Measurements from ENCODE around the gene NTM. TPM values are rescaled to one million over a fixed set of nuclear protein-coding genes. Genes with fewer than 3 reads are reported as not detected.

NTM gene
- total RNA-seq, 2 donors from 2014 or later, result 1.7 to 3.6 TPM

GRCh38 chr11:132296946-132297610 lies 926.7 kb downstream of the NTM start:
- Mint-ChIP-seq H3K4me1 (peaks cover 11% of the 10 kb centered on the region), H3K27me3 (ENCODE audit: insufficient read depth) (peaks cover 82% of the 10 kb centered on the region), H3K36me3 (ENCODE audit: low read depth) (no peaks in the 10 kb centered on the region), H3K9me3 (no peaks in the 10 kb centered on the region), H3K27ac (no peak overlapping the region), H3K4me3 (no peak overlapping the region)
- Histone ChIP-seq H3K27me3 (ENCODE audit: control insufficient read depth, insufficient read depth, low read length, poor library complexity, severe bottlenecking) (peaks cover 94% of the 10 kb centered on the region), H3K4me1 (ENCODE audit: control insufficient read depth, insufficient read depth, low read length) (no peaks in the 10 kb centered on the region), H3K36me3 (ENCODE audit: control insufficient read depth, insufficient read depth, low read length) (no peaks in the 10 kb centered on the region), H3K4me3 (ENCODE audit: low read length) (no peak overlapping the region), H3K9me3 (ENCODE audit: control insufficient read depth, low read length) (no peaks in the 10 kb centered on the region), H3K27ac (ENCODE audit: low read depth, low read length) (no peak overlapping the region), H3K9ac (ENCODE audit: extremely low read depth, low read length, poor library complexity, severe bottlenecking) (no peak overlapping the region)
- no peak for DNase-seq
- 92 to 93% methylated on average over 3 of the region's 3 CpGs for WGBS, 2 experiments (ENCODE audit: insufficient coverage in 1 of 2, insufficient read length in 1 of 2)
- TF ChIP-seq CTCF (conservative IDR thresholded peaks at IDR 0.05), result no peak

DNA sequence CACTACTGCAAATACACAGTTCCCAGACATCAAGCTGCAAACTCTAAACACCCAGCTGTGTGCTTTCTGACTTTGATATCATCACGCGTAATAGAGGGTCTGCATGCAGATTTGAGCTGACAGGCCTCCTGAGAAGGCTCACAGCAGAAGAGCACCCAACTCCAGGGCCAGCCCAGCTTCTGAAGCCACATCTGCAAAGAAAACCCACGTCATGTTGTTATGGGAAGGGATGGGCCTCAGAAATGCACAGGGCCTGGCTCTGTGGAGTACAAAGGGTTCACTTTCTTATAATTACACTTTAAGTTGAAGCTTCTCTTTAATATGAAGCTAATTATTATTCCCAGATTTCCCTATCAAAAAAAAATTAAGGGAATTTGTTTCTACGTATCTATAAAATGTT lies 927.9 kb downstream of the NTM start:
- DNase-seq, result no peak
- no peak for TF ChIP-seq CTCF (conservative IDR thresholded peaks at IDR 0.05)
- Mint-ChIP-seq H3K36me3 (ENCODE audit: low read depth) (no peaks in the 10 kb centered on the region), H3K27me3 (ENCODE audit: insufficient read depth) (peaks cover 83% of the 10 kb centered on the region), H3K9me3 (no peaks in the 10 kb centered on the region), H3K27ac (no peak overlapping the region), H3K4me3 (no peak overlapping the region), H3K4me1 (peaks cover 11% of the 10 kb centered on the region)
- Histone ChIP-seq H3K27me3 (ENCODE audit: control insufficient read depth, insufficient read depth, low read length, poor library complexity, severe bottlenecking) (peaks cover 94% of the 10 kb centered on the region), H3K36me3 (ENCODE audit: control insufficient read depth, insufficient read depth, low read length) (no peaks in the 10 kb centered on the region), H3K4me3 (ENCODE audit: low read length) (no peak overlapping the region), H3K27ac (ENCODE audit: low read depth, low read length) (no peak overlapping the region), H3K4me1 (ENCODE audit: control insufficient read depth, insufficient read depth, low read length) (no peaks in the 10 kb centered on the region), H3K9me3 (ENCODE audit: control insufficient read depth, low read length) (no peaks in the 10 kb centered on the region), H3K9ac (ENCODE audit: extremely low read depth, low read length, poor library complexity, severe bottlenecking) (no peak overlapping the region)
- WGBS, 2 experiments (ENCODE audit: insufficient coverage in 1 of 2, insufficient read length in 1 of 2), result 90 to 100% methylated on average over 2 to 3 of the region's 4 CpGs

GRCh38 chr11:132300283-132300682 lies 929.9 kb downstream of the NTM start:
- Histone ChIP-seq H3K36me3 (ENCODE audit: control insufficient read depth, insufficient read depth, low read length) (no peaks in the 10 kb centered on the region), H3K27me3 (ENCODE audit: control insufficient read depth, insufficient read depth, low read length, poor library complexity, severe bottlenecking) (peaks cover 94% of the 10 kb centered on the region), H3K9ac (ENCODE audit: extremely low read depth, low read length, poor library complexity, severe bottlenecking) (no peak overlapping the region), H3K4me3 (ENCODE audit: low read length) (no peak overlapping the region), H3K9me3 (ENCODE audit: control insufficient read depth, low read length) (no peaks in the 10 kb centered on the region), H3K27ac (ENCODE audit: low read depth, low read length) (no peak overlapping the region), H3K4me1 (ENCODE audit: control insufficient read depth, insufficient read depth, low read length) (no peaks in the 10 kb centered on the region)
- Mint-ChIP-seq H3K4me1 (peaks cover 11% of the 10 kb centered on the region), H3K27ac (no peak overlapping the region), H3K4me3 (no peak overlapping the region), H3K9me3 (no peaks in the 10 kb centered on the region), H3K36me3 (ENCODE audit: low read depth) (no peaks in the 10 kb centered on the region), H3K27me3 (ENCODE audit: insufficient read depth) (peaks cover 80% of the 10 kb centered on the region)
- WGBS, 2 experiments (ENCODE audit: insufficient coverage in 1 of 2, insufficient read length in 1 of 2), result 72 to 78% methylated on average over 2 to 4 of the region's 5 CpGs
- DNase-seq, result peak; percentile 64
- TF ChIP-seq CTCF (conservative IDR thresholded peaks at IDR 0.05), result peak; percentile 79
